HEK293 (cell line): ENCODE results near the gene PPIL4.

Source experiments
- CTCF ChIA-PET: fragments of 350-600 bp; formaldehyde crosslinking; extraction: SDS; loops from one replicate; lab custom pipeline; 2021; ENCODE audit warnings: antibody characterized with exemption; lab: Yijun Ruan, JAX
- POLR2A ChIA-PET: fragments of 300-600 bp; formaldehyde crosslinking; extraction: SDS; loops from one replicate; lab custom pipeline; 2020; ENCODE audit warnings: antibody characterized with exemption, inconsistent platforms; lab: Yijun Ruan, JAX
- H3K27ac ChIP-seq: fragments of 200-500 bp; sonication (Bioruptor generic); 2 replicates; pipeline ENCODE4 v1.5.1; 2014; ENCODE audit warnings: low read depth, low read length, control low read depth, inconsistent platforms; ENCODE audit errors: extremely low read depth
- H3K36me3 ChIP-seq, 2 experiments: fragments of 200-500 bp in 1 of 2; sonication (Bioruptor generic) in 1 of 2; 1 replicate in 1 of 2; 2 replicates in 1 of 2; pipeline ENCODE4 v1.5.1; 2014 to 2017; ENCODE audit warnings: inconsistent platforms in 2 of 2, low read length in 2 of 2; ENCODE audit not compliant: control insufficient read depth in 2 of 2, insufficient read depth in 1 of 2
- H3K4me1 ChIP-seq: fragments of 200-500 bp; sonication (Bioruptor generic); 2 replicates; pipeline ENCODE4 v1.5.1; 2014; ENCODE audit warnings: mild to moderate bottlenecking, low read length, inconsistent platforms; ENCODE audit not compliant: control insufficient read depth, insufficient read depth
- H3K4me3 ChIP-seq: 2 replicates; pipeline ENCODE4 v1.5.1; 2011; ENCODE audit warnings: low read depth, mild to moderate bottlenecking, control low read depth, low read length, moderate library complexity
- H3K9me3 ChIP-seq: fragments of 200-500 bp; sonication (Bioruptor generic); 2 replicates; pipeline ENCODE4 v1.5.1; 2014; ENCODE audit warnings: low read depth, low read length, inconsistent platforms; ENCODE audit not compliant: control insufficient read depth, insufficient read depth
- GLIS2 ChIP-seq: fragments of 450-650 bp; formaldehyde crosslinking; IDR thresholded peaks from 2 replicates; pipeline ENCODE4 v1.5.1; 2016; ENCODE audit warnings: missing biosample characterization, missing genetic modification characterization
- PATZ1 ChIP-seq: fragments of 450-650 bp; formaldehyde crosslinking; IDR thresholded peaks from 2 replicates; pipeline ENCODE4 v1.5.1; 2016; ENCODE audit warnings: missing biosample characterization, missing genetic modification characterization
- PRDM10 ChIP-seq: fragments of 450-650 bp; formaldehyde crosslinking; IDR thresholded peaks from 2 replicates; pipeline ENCODE4 v1.5.1; 2016; ENCODE audit warnings: missing biosample characterization, missing genetic modification characterization
- PRDM6 ChIP-seq: fragments of 450-650 bp; formaldehyde crosslinking; IDR thresholded peaks from 2 replicates; pipeline ENCODE4 v1.5.1; 2017; ENCODE audit warnings: missing biosample characterization, missing genetic modification characterization
- ZBTB10 ChIP-seq: fragments of 450-650 bp; formaldehyde crosslinking; IDR thresholded peaks from 2 replicates; pipeline ENCODE4 v1.5.1; 2016; ENCODE audit warnings: missing biosample characterization, missing genetic modification characterization
- ZFHX2 ChIP-seq: fragments of 450-650 bp; formaldehyde crosslinking; conservative IDR thresholded peaks from 2 replicates; pipeline ENCODE4 v1.5.1; 2016; ENCODE audit warnings: missing biosample characterization, missing genetic modification characterization
- ZFP37 ChIP-seq: fragments of 450-650 bp; formaldehyde crosslinking; IDR thresholded peaks from 2 replicates; pipeline ENCODE4 v1.5.1; 2016; ENCODE audit warnings: missing biosample characterization, missing genetic modification characterization
- ZNF132 ChIP-seq: fragments of 450-650 bp; formaldehyde crosslinking; IDR thresholded peaks from 2 replicates; pipeline ENCODE4 v1.5.1; 2017; ENCODE audit warnings: missing biosample characterization, missing genetic modification characterization, borderline replicate concordance
- ZNF19 ChIP-seq: fragments of 450-650 bp; formaldehyde crosslinking; IDR thresholded peaks from 2 replicates; pipeline ENCODE4; 2016; ENCODE audit warnings: missing biosample characterization, missing genetic modification characterization, low read depth
- ZNF214 ChIP-seq: fragments of 450-650 bp; formaldehyde crosslinking; IDR thresholded peaks from 2 replicates; pipeline ENCODE4 v1.5.1; 2017; ENCODE audit warnings: missing biosample characterization, mild to moderate bottlenecking, missing genetic modification characterization, borderline replicate concordance
- ZNF221 ChIP-seq: fragments of 450-650 bp; formaldehyde crosslinking; IDR thresholded peaks from 2 replicates; pipeline ENCODE4 v1.5.1; 2017; ENCODE audit warnings: missing biosample characterization, missing genetic modification characterization, borderline replicate concordance
- ZNF280D ChIP-seq: fragments of 450-650 bp; formaldehyde crosslinking; IDR thresholded peaks from 2 replicates; pipeline ENCODE4 v1.5.1; 2016; ENCODE audit warnings: missing biosample characterization, missing genetic modification characterization
- ZNF366 ChIP-seq: fragments of 450-650 bp; formaldehyde crosslinking; conservative IDR thresholded peaks from 2 replicates; pipeline ENCODE4 v1.5.1; 2016; ENCODE audit warnings: missing biosample characterization, missing genetic modification characterization
- ZNF398 ChIP-seq: fragments of 450-650 bp; formaldehyde crosslinking; IDR thresholded peaks from 2 replicates; pipeline ENCODE4 v1.5.1; 2017; ENCODE audit warnings: missing biosample characterization, missing genetic modification characterization
- ZNF664 ChIP-seq: fragments of 450-650 bp; formaldehyde crosslinking; IDR thresholded peaks from 2 replicates; pipeline ENCODE4 v1.5.1; 2016; ENCODE audit warnings: missing biosample characterization, missing genetic modification characterization
- ZSCAN5A ChIP-seq: fragments of 450-650 bp; formaldehyde crosslinking; IDR thresholded peaks from 2 replicates; pipeline ENCODE4 v1.5.1; 2016; ENCODE audit warnings: missing biosample characterization, missing genetic modification characterization

Gene PPIL4

GRCh38 chr6:149483849-149484655 is 61.8 kb downstream of the PPIL4 start:
- Histone ChIP-seq H3K36me3 (no peaks in the 10 kb centered on the region), H3K9me3 (no peaks in the 10 kb centered on the region), H3K4me1 (no peaks in the 10 kb centered on the region), H3K27ac (no peak overlapping the region), H3K4me3 (no peak overlapping the region)
- POLR2A ChIA-PET: interaction anchor here (1.4 kb wide), 1 partner anchor 10 kb away, joined by 3 read pairs; no protein-coding TSS in a partner anchor
- CTCF ChIA-PET: interaction anchor here (0.7 to 1.0 kb wide), 2 partner anchors 27 to 33 kb away, joined by 3 read pairs; no protein-coding TSS in a partner anchor
- TF ChIP-seq ZBTB10 (tag by site-specific recombination) (no peak), ZNF280D (tag by site-specific recombination) (no peak), GLIS2 (tag by site-specific recombination) (no peak), ZNF214 (tag by site-specific recombination) (no peak), ZNF19 (no peak), PATZ1 (tag by site-specific recombination) (no peak), ZNF132 (tag by site-specific recombination) (no peak), ZFHX2 (tag by site-specific recombination) (no peak), ZNF664 (no peak), ZNF398 (tag by site-specific recombination) (no peak), ZSCAN5A (tag by site-specific recombination) (no peak), PRDM6 (no peak), ZNF366 (tag by site-specific recombination) (no peak), ZNF221 (tag by site-specific recombination) (no peak), ZFP37 (tag by site-specific recombination) (no peak), PRDM10 (tag by site-specific recombination) (no peak)
